Skeletal muscle cell (primary cell): Measurements from ENCODE around the gene CHST12.
"Not testable (repeated sequence)": the region's sequence is repeated elsewhere in the genome, so short reads cannot be mapped to it uniquely, and the experiment has no call there.

Experiments
- DNase-seq: peaks from one replicate; pipeline ENCODE4 v3.0.0-alpha.2; 2010; ENCODE audit warnings: low read depth
- H3K4me3 ChIP-seq: 2 replicates; pipeline ENCODE4 v1.5.1; 2011; ENCODE audit warnings: low read depth, mild to moderate bottlenecking, control low read depth, low read length, moderate library complexity

Gene CHST12

DNA sequence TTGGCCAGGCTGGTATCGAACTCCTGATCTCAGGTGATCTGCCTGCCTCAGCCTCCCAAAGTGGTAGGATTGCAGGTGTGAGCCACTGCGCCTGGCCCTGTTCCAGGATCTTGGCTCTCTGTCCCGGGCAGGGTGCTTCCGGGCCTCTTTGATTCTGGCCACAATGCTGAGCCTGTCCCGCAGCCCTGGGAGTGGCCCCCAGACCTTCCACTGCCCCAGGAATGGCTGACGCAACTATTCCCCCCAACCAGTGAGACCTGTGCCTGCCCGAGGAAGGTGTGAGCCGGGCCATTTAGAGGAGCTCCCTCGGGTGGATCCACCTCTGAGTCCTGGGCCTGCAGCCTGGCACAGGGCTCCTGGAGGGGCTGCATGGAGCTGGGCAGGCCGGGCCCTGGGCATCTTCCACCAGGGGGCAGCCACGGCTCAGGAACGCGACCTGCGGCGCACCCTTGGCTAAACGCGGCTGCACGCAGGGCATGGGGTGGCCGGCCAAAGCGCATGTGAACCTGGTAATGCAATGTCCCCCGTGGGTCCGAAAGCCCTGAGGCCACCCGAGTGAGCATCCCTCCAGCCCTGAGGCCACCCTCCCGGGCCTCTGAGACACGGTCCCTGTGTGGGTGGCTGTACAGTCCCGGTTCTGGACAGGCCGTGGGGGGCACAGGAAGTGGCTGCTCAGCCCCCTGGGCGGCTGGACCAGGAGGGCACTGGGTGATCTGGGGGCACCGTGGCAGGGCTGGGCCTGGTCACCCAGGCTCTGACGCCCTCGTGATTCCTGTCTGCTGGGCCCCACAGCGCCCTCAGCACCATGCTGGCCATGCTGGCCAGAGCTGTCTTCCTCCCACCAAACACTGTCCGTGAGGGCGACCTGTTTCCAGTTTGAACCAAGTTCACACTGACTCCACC is 48.0 kb downstream of the CHST12 start:
- H3K4me3 ChIP-seq = no peak overlapping the region

DNA sequence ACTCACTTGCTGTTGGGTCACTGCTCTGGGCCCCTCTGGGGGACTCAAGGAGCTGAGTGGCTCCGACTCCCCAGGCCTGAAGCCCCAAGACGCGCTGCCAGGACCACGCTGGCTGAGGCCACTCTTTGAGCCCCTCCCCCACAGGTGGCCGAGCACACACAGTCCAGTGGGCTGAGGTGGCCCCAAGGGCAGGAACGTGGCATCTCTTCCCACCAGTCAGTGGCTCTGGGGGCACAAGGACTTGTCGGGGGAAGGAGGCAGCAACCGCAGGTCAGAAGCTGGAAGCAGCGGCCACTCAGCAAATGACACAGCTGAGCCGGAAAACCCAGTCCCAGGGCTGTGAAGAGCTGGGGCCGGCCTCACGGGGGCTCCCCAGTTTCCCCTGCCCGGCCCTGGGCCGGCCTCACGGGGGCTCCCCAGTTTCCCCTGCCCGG is 48.7 kb downstream of the CHST12 start:
- H3K4me3 ChIP-seq = no peak overlapping the region
- DNase-seq = no peak

More for the DNA sequence above, 48.0 kb downstream of the CHST12 start:
- peak; percentile 14 for DNase-seq

DNA sequence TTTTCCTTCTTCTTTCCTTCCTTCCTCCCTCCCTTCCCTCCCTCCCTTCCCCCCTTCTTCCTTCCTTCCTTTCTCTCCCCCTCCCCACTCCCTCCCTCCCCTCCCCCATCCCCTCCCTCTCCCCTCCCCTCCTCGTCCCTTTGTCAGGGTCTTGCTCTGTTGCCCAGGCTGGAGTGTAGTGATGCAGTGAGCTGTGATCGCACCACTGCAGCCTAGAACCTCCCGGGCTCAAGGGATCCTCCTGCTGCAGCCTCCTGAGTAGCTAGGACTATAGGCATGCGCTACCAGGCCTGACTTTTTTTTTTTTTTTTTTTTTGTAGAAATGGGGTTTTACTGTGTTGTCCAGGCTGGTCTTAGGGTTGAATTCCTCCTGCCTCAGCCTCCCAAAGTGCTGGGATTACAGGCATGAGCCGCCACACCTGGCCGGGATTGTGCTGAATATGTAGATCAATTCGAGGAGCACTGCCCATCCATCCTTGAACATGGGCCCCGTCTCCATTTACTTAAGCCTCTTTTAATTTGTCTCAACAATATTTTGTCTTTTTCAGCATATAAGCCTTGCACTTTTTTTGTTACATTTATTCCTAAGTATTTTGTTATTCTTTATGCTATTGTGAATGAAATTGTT is 49.3 kb downstream of the CHST12 start:
- no peak overlapping the region for H3K4me3 ChIP-seq
- no peak for DNase-seq

DNA sequence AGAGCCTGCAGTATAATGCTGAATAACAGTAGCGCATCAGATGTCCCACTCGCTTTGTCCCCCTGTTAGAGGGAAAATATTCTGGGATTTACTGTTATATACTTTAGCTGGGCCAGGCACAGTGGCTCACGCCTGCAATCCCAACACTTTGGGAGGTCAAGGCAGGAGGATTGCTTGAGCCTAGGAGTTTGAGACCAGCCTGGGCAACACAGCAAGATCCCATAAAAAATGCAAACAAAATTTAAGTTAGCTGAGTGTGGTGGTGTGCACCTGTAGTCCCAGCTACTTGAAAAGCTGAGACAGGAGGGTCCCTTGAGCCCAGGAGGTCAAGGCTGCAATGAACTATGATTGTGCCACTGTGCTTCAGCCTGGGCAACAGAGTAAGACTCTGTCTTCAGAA is 50.4 kb downstream of the CHST12 start:
- DNase-seq, H3K4me3 ChIP-seq: not testable (repeated sequence)

DNA sequence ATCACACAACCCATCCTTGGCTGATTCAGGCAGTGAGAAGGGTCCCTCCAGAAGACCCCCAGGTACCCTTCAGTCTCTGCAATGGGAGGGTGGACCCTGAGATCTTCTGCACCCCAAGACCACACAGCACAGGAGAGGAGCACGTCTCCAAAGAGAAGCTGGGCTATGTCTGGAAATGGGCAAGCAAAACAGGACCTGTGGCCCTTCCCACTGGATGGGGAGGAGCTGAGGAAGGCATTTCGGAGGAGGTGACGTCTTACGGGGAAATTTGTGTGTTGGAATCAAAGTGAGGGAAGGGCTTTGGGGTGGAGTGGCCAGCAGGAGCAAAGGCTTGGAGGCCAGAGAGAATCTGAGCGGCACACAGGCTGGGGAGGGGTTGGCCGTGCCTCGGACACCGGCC is 56.3 kb downstream of the CHST12 start:
- DNase-seq = no peak
- H3K4me3 ChIP-seq = no peak overlapping the region

DNA sequence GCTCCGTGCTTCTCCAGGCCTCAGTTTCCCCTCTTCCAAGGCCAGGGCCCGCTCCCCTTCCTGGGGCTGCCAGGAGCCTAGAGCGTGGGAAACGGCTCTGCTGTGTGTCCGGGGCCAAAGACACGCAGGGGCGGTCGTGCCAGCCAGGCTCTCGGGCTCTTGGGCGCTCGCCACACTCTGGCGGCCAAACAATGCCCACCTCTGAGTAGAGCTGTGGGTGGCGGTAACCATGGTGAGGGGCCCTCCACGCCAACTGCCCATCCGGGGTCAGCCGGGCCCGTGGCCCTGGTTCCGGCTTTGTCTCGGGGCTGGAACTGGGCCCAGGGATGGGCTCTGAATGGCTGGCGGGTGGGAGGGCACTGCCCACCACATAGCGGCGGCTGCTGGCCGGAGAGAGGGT is 56.8 kb downstream of the CHST12 start:
- H3K4me3 ChIP-seq = no peak overlapping the region
- no peak for DNase-seq

DNA sequence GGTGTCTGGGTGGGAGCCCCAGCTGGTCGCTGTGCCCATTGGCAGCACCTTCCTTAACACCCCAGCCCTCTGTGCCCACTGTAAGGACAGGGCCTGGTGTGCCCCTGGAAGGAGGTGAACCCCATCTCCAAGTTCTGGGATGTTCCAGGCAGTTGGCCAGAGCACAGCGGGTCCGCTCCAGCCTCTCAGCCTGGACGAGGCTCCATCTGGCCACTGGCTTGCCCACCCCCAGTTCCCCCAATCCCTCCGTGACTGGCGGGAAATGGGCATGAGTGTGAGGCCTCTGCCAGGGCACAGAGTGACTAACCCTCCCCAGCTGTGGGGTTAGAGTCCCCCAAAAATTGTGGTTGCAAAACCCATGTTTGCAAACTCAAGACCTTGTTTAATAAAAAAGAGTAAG is 57.2 kb downstream of the CHST12 start:
- H3K4me3 ChIP-seq = no peak overlapping the region
- no peak for DNase-seq

DNA sequence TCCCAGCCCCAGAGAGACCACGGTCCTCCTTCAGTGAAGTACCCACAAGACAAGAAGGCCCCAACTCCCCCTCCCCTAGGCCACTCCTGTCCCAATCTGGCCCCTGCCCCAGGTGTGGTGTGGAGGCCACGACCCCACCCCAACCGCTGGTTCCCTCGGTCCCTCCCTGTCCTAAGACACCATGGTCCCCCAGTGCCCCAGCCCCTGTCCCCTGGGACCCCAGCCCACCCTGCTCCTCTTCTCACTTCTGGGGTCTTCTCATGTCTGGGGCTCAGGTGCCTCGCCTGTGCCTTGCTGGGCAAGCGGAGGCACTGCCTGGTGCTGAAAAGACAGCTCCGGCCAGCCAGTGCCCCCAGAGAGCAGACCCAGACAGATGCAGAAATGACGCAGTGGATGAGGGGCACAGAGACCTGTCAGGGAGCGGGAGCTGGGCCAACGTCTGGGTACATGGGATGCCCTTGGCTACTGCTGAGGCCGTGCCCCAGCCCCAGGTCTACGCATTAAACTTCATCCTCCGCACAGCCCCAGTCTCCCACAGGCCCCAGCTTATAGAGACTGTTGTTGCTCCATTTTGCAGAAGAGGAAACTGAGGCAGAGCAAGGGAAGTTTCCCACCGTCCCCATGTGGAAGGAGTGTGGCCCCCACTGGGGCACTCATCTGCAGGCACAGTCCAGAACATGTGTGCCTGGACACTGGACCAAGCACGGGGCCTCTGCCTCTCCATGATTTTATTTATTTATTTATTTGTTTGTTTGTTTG is 58.0 kb downstream of the CHST12 start:
- no peak for DNase-seq
- H3K4me3 ChIP-seq = no peak overlapping the region

DNA sequence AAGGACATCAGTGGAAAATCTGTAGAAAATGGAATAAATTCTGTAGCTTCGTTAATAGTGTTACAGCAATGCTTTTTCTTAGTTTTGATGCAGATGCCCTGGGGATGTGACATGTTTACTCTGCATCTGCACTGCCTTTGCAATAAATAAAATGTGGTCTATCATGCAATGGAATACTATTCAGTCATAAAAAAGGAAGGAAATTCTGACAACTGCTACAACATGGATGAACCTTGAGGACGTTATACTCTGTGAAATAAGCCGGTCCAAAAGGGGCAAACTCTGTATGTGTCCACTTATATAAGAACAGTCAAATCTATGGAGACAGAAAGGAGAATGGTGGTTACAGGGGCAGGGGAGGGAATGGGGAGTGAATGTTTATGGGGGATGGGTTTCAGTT is 59.3 kb downstream of the CHST12 start:
- DNase-seq = no peak
- H3K4me3 ChIP-seq = no peak overlapping the region

DNA sequence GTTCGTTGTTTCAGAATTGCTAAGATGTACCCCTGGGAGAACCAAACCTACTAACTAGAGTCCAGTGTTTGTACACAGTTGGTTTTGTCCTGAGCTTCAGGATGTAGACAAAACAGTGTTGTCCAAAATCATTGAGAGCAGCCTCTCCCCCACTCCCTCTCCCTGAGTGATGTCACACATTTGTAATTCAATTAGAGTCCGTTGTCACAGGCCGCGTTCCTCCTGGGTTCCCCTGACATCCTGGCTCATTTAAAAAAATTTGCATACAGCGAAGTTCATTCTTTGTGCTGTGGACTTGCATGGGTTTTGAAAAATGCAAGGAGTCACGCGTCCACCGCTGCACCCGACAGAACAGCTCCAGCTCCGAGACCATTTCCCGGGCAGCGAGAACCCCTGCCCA is 62.5 kb downstream of the CHST12 start:
- H3K4me3 ChIP-seq = no peak overlapping the region

DNA sequence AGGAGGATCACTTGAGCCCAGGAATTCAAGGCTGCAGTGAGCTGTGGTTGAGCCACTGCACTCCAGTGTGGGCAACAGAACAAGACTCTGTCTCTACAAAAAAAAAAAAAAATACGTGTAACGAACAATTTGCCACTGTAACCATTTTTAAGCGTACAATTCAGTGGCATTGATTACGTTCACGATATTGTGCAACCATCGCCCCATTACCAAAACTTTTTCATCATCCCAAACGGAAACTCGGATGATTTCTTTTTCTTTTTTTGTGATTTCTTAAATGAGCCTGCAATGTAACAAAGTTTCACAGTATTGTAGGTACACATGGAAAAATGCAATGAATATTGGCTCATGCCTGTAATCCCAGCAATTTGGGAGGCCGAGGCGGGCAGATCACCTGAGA is 63.3 kb downstream of the CHST12 start:
- DNase-seq = no peak
- H3K4me3 ChIP-seq = no peak overlapping the region

More for the DNA sequence above, 62.5 kb downstream of the CHST12 start:
- no peak for DNase-seq

DNA sequence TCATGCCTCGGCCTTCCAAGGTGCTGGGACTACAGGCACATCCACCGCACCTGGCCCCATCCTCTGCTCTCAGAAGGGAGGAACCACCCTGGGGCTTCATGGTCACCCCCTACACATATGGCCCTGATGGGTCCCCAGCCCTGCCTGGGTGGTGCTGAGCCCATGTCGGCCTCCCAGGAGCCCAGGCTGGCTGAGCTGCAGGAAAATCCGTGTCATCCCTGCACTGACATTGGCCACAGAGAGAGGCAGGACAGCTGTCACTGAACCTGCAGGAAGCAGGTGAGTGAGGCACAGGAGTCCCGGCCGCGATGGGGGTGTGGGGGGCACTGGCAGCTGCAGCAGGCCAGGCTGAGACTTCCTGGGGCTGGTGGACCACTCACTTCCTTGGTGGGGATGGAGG is 64.8 kb downstream of the CHST12 start:
- no peak for DNase-seq
- no peak overlapping the region for H3K4me3 ChIP-seq

DNA sequence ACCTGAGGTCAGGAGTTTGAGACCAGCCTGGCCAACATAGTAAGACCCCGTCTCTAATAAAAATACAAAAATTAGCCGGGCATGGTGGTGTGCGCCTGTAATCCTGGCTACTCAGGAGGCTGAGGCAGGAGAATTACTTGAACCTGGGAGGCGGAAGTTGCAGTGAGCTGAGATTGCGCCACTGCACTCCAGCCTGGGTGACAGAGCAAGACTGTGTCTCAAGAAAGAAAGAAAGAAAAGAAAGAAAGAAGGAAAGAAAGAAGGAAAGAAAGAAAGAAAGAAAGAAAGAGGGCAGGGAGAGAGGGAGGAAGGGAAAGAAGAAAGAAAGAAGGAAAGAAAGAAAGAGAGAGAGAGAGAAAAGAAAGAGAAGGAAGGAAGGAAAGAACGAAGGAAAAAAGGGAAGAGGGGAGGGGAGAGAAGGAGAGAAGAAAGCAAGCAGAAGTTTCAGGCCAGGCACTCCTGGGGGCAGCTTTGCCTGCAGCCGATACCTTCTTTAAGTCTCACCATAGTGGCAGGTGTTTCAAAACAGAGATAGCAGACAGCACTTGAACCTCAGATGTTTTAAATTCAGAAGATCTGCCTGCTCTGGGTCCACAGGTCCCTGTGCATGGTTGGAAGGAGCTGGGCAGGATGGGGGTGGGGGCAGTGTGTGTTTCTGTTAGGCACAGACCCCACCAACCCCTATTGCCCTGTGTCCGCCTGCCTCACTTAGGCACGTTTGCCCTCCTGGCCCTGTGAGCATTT is 66.2 kb downstream of the CHST12 start:
- not testable (repeated sequence) for DNase-seq, H3K4me3 ChIP-seq

DNA sequence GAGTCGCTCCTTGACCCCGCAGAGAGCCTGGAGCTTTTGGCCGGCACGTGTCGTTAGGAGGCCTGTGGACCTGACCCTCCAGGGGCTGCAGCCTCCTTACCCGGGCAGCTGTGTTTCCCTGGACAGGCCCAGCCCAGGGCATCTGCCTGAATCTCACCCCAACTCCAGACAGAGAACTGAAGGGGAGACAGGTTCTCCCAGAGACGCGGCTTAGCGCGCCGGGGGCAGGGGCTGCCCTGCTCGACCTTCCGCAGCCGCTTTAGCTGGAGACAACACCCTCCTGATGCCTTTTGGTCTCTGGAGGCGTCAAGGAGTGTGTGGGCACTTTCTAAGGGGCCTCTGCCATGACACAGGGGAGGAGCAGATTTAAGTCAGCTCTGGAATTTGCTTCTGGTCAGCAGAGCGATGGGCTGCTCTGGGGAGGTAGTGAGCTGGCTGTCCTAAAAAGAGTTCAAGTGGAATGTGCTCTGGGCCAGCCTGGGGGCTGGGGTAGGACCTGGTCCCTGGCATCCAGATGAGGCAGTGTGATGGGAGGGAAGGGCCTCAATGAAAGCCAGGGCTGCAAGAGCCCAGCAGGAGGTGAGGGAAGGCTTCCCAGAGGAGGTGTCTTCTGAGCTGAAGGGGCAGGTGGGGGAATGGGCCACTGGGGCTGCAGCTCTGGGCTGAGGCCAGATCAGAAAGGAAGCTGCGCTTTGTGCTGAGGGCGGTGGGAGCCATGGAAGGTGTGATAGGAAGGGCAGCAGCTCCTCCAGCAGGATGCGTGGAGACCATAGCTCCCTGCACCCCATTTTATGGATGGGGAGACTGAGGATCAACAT is 67.0 kb downstream of the CHST12 start:
- H3K4me3 ChIP-seq = no peak overlapping the region
- DNase-seq = no peak

DNA sequence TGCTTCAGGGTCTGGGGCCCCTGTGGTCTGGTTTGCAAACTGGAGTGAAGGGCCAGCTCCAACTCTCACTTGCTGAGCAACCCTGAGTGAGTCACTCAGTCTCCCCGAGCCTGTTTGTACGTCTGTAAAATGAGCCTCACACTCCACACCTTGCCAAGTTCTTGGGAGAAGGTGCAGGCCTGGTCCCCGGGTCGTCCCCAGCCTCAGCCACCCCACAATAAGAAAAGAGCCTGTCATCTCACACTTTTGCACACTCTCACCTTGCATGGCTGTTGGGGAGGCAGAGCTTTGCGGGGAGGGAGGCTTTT is 67.6 kb downstream of the CHST12 start:
- no peak for DNase-seq
- no peak overlapping the region for H3K4me3 ChIP-seq

DNA sequence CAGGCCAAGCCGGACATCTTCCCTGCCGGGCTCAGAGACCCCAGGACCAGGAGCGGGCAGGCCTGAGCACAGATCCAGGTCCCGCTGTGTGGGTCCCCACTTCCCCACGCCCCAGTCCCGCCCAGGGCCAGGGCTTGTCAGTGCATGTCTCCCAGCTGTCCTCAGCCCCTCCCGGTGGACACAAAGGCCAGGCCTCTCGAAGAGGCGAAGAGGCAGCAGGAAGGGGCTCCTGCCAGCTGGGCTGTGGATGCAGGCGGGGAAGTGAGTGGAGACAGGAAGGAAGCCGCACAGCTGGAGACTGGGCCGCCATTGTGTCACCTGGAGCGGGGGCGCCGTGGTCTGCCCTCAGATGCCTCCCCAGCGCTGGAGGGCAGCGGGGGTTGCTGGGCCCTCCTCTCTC is 68.0 kb downstream of the CHST12 start:
- DNase-seq = no peak

DNA sequence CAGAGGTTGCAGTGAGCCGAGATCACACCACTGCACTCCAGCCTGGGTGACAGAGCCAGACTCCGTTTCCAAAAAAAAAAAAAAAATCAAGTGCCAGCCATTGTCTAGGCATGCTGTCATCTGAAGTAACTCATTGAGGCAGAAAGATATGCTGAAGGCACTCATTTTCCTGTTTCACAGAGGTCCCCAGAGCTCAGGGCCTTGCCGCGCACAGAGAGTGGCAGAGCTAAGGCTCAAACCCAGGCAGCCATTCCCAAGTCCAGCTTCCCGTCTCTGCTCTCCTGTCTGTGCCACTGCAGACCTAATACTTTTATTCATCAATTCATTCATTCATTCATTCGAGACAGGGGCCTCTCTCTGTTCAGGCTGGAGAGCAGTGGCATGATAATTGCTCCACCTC is 69.3 kb downstream of the CHST12 start:
- DNase-seq = no peak
- H3K4me3 ChIP-seq = no peak overlapping the region

More for the DNA sequence above, 68.0 kb downstream of the CHST12 start:
- no peak overlapping the region for H3K4me3 ChIP-seq

DNA sequence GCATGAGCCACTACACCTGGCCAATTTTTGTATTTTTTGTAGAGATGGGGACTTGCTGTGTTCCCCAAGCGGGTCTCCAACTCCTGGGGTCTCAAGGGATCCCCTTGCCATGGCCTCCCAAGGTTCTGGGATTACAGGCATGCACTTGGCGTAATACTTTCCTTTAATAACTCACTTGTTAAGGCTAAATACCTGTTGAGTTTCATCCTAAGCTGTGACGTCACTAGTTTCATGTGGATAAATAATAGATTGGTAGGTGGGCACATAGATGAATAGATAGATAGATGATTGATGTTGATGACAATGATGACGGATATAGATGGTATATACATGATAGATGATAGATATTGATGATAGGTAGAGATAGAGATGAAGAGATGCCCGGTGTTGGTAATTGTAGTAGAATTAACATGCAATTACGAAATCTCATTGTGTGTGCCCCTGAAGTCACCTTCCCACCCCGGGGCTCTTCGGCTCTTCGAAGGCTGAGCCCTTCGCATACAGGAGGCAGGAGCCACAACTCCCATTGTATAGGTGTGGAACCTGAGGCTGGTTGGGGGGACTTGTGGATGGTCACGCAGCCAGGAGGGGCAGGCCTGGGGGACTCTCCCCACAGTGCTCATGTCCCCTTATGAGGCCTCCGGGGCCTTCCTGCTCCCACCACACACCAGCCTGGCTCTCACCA is 70.2 kb downstream of the CHST12 start:
- H3K4me3 ChIP-seq = no peak overlapping the region
- DNase-seq = no peak
